ENCODE measurements around the gene RETNLB.

DNA sequence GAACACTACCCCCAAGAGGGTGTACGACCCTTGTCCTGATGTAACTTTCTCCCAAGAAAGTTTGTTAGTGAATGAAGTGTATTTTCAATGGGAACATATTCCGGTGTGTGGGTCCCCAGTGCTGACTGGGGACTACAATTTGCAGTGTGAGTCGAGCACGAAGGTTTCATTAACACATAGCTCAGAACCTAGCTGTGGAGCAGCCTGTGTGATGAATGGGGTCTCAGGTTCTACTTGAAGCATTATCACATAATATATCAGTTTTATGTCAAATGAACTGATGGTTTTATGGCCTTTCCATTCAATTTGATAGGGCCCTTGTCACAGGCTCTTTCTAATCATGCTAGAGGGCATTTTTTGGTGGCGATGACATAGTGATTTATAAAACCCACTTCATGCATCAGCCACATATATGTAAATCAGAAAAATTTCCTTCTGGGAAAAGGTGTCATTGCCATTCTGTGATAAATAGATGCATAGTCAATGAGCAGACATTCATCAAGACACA lies 44.1 kb downstream of the RETNLB start:
- TF ChIP-seq, protein P1, sequence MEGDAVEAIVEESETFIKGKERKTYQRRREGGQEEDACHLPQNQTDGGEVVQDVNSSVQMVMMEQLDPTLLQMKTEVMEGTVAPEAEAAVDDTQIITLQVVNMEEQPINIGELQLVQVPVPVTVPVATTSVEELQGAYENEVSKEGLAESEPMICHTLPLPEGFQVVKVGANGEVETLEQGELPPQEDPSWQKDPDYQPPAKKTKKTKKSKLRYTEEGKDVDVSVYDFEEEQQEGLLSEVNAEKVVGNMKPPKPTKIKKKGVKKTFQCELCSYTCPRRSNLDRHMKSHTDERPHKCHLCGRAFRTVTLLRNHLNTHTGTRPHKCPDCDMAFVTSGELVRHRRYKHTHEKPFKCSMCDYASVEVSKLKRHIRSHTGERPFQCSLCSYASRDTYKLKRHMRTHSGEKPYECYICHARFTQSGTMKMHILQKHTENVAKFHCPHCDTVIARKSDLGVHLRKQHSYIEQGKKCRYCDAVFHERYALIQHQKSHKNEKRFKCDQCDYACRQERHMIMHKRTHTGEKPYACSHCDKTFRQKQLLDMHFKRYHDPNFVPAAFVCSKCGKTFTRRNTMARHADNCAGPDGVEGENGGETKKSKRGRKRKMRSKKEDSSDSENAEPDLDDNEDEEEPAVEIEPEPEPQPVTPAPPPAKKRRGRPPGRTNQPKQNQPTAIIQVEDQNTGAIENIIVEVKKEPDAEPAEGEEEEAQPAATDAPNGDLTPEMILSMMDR (IDR thresholded peaks at IDR 0.05; ENCODE audit: insufficient read depth, low read length): no peak
- TF ChIP-seq POLR2AphosphoS5 (IDR thresholded peaks at IDR 0.05; ENCODE audit: low read depth) (no peak), SPI1 (IDR thresholded peaks at IDR 0.05; ENCODE audit: borderline replicate concordance, low read depth) (no peak)
- TF ChIP-seq, protein P2, sequence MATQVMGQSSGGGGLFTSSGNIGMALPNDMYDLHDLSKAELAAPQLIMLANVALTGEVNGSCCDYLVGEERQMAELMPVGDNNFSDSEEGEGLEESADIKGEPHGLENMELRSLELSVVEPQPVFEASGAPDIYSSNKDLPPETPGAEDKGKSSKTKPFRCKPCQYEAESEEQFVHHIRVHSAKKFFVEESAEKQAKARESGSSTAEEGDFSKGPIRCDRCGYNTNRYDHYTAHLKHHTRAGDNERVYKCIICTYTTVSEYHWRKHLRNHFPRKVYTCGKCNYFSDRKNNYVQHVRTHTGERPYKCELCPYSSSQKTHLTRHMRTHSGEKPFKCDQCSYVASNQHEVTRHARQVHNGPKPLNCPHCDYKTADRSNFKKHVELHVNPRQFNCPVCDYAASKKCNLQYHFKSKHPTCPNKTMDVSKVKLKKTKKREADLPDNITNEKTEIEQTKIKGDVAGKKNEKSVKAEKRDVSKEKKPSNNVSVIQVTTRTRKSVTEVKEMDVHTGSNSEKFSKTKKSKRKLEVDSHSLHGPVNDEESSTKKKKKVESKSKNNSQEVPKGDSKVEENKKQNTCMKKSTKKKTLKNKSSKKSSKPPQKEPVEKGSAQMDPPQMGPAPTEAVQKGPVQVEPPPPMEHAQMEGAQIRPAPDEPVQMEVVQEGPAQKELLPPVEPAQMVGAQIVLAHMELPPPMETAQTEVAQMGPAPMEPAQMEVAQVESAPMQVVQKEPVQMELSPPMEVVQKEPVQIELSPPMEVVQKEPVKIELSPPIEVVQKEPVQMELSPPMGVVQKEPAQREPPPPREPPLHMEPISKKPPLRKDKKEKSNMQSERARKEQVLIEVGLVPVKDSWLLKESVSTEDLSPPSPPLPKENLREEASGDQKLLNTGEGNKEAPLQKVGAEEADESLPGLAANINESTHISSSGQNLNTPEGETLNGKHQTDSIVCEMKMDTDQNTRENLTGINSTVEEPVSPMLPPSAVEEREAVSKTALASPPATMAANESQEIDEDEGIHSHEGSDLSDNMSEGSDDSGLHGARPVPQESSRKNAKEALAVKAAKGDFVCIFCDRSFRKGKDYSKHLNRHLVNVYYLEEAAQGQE (IDR thresholded peaks at IDR 0.05; ENCODE audit: insufficient replicate concordance, low read depth): no peak
